Measurements from ENCODE around the gene CRYGS.

The CRYGS gene

DNA sequence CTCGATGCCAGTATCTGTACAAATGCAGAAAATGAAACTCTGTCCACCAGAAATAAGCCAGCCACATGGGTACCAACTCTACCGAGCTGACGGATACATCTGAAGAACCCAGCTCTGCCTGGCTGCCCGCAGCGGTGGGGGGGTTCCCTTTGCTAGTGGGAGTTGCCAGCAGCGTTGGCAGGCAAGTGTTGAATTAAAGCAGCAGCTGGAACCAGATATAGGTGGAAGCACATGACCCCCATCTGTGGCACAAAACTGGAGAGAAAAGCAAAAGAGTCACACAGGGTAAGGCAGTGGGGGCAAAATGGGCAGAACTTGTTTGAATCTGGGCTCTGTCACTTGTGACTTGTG lies 17.9 kb downstream of the CRYGS start:
- Histone ChIP-seq H3K27me3 (ENCODE audit: insufficient read depth, low read depth, severe bottlenecking) (no peaks in the 10 kb centered on the region), H3K27ac (no peak overlapping the region), H3K4me3 (ENCODE audit: low read depth, low read length) (no peak overlapping the region), H3K36me3 (no peaks in the 10 kb centered on the region), H3K9me3 (ENCODE audit: severe bottlenecking) (no peaks in the 10 kb centered on the region)
- TF ChIP-seq, protein P1, sequence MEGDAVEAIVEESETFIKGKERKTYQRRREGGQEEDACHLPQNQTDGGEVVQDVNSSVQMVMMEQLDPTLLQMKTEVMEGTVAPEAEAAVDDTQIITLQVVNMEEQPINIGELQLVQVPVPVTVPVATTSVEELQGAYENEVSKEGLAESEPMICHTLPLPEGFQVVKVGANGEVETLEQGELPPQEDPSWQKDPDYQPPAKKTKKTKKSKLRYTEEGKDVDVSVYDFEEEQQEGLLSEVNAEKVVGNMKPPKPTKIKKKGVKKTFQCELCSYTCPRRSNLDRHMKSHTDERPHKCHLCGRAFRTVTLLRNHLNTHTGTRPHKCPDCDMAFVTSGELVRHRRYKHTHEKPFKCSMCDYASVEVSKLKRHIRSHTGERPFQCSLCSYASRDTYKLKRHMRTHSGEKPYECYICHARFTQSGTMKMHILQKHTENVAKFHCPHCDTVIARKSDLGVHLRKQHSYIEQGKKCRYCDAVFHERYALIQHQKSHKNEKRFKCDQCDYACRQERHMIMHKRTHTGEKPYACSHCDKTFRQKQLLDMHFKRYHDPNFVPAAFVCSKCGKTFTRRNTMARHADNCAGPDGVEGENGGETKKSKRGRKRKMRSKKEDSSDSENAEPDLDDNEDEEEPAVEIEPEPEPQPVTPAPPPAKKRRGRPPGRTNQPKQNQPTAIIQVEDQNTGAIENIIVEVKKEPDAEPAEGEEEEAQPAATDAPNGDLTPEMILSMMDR (IDR thresholded peaks at IDR 0.05; ENCODE audit: low read depth, low read length) = no peak
- no peak for DNase-seq

DNA sequence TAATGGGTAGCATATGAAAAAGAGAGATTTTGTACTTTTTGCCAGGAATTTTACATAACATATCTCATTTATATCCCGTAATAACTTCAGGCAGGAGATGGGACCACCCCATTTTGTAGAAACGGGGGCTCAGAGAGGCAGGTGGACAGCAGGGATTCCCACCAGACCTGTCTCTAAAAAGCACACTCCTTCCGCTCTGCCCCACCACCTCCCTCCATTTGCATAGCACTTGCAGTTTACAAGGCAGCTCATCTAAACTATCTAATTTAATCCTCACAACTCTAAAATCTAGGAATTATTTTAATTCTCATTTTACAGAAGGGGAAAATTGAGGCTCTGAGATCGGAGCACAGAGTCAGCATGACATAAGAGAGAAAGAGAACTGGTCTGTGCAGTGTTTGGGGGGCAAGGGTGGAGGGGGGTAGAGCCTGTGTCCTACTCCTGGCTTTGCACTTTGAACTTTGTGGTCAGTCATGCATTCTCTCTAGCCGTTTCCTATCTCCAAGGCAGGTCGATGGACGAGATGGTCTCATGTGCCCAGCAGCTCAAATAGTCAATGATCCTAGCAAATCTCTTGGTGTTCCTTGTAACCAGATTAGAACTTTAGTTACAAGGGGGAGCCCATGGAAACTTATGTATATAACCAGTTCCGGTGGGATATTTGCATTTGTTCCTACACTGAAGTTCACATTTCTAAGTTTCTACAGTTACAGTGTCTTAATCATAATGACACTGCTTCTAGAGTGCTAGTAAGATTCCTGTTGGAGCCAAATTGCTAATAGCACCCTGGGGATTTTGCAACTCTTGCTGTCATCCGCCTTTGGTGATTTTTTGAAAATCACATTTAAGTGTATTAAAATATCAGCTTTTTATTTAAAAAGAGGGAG lies 18.6 kb downstream of the CRYGS start:
- DNase-seq = no peak
- no peaks in the 10 kb centered on the region for H3K9me3 ChIP-seq (ENCODE audit: severe bottlenecking)
- H3K36me3 ChIP-seq = no peaks in the 10 kb centered on the region
- no peaks in the 10 kb centered on the region for H3K27me3 ChIP-seq (ENCODE audit: insufficient read depth, low read depth, severe bottlenecking)
- no peak overlapping the region for H3K4me3 ChIP-seq (ENCODE audit: low read depth, low read length)
- TF ChIP-seq, protein P1 (IDR thresholded peaks at IDR 0.05; ENCODE audit: low read depth, low read length) = no peak
- no peak overlapping the region for H3K27ac ChIP-seq

DNA sequence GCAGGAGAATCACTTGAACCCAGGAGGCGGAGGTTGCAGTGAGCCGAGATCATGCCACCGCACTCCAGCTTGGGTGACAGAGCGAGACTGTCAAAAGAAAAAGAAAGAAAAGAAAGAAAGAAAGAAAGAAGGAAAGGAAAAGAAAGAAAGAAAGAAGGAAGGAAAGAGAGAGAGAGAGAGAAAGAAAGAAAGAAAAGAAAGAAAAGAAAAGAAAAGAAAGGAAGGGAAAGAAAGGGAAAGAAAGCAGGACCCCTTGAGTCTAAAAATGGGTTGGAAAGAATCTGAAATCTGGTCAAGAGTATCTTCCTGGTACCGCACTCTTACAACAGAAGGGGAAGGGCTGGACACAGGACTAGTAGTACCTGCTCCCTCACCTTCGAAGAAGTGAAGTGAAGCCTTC lies 19.6 kb downstream of the CRYGS start:
- Histone ChIP-seq H3K27me3 (ENCODE audit: insufficient read depth, low read depth, severe bottlenecking) (no peaks in the 10 kb centered on the region), H3K9me3 (ENCODE audit: severe bottlenecking) (no peaks in the 10 kb centered on the region), H3K27ac (no peak overlapping the region), H3K36me3 (no peaks in the 10 kb centered on the region), H3K4me3 (ENCODE audit: low read depth, low read length) (no peak overlapping the region)
- no peak for DNase-seq
- TF ChIP-seq, protein P1 (IDR thresholded peaks at IDR 0.05; ENCODE audit: low read depth, low read length) = no peak

DNA sequence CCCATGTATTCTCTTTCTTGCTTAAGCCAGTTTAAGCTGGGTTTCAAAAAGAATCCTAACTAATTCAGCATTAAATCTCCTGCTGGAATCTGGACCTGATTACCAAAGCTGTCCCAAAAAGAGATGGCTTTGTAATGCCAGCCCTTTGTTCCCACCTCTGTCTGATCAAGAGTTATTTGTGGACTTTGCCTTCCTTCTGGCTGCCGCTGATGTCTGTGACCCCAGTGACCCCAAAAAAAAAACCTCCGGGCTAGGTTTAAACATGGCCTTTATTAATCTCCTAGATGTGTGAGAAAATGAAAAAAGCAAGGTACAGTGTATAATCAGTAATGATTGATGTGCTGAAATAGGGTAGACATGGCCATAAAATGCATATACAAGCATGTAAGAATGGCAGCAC lies 20.7 kb downstream of the CRYGS start:
- no peaks in the 10 kb centered on the region for H3K27me3 ChIP-seq (ENCODE audit: insufficient read depth, low read depth, severe bottlenecking)
- H3K9me3 ChIP-seq (ENCODE audit: severe bottlenecking) = no peaks in the 10 kb centered on the region
- TF ChIP-seq, protein P1 (IDR thresholded peaks at IDR 0.05; ENCODE audit: low read depth, low read length) = no peak
- DNase-seq = no peak
- no peak overlapping the region for H3K4me3 ChIP-seq (ENCODE audit: low read depth, low read length)
- H3K27ac ChIP-seq = no peak overlapping the region
- H3K36me3 ChIP-seq = no peaks in the 10 kb centered on the region

DNA sequence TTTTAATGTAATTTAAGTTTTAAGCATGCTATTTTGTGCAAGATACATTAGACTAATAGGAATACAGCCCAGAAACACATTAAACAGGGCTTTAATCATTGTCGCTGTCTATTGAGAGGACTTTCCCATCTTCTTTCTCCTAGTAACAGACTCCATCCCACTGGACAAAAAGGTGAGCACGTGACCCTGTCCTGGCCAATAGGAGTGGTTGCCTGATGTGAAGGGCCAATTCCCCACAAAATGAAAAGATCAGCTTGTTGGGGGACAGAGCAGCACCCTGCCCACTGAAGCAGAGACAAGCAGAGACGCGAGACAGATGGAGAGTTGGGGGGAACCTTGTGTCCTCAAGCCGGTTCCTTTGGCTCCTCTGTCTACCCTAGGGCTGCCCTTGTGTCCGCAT lies 21.2 kb downstream of the CRYGS start:
- H3K9me3 ChIP-seq (ENCODE audit: severe bottlenecking) = no peaks in the 10 kb centered on the region
- no peaks in the 10 kb centered on the region for H3K36me3 ChIP-seq
- no peaks in the 10 kb centered on the region for H3K27me3 ChIP-seq (ENCODE audit: insufficient read depth, low read depth, severe bottlenecking)
- H3K4me3 ChIP-seq (ENCODE audit: low read depth, low read length) = no peak overlapping the region
- H3K27ac ChIP-seq = no peak overlapping the region
- TF ChIP-seq, protein P1 (IDR thresholded peaks at IDR 0.05; ENCODE audit: low read depth, low read length) = no peak
- no peak for DNase-seq
